ENCODE measurements around the gene RSPH1.

DNA sequence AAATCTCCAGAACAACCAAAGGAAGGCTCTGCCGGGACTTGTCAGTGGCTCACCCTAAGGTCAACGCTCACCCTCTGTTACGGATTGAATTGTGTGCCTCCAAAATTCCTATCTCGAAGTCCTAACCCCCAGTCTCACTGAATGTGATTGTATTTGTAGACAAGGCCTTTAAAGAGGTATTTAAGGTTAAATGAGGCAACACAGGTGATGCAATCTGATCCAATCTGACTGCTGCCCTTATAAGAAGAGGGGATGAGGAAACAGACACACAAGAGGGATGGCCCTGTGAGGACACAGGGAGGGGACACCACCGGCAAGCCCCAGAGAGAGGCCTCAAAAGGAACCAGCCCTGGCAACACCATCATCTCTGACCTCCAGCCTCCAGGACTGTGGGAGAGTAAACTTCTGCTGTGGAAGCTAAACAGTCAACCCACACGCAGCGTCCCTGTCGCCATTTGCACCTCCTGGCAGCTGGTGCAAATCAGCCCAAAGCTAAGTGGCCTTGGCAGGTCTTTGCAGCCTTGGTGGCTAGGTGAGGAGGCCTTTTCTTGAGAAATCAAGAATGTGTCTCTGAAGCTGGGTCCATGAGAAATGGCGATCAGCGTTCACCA is 68.1 kb downstream of the RSPH1 start:
- TF ChIP-seq CTCF (IDR thresholded peaks at IDR 0.05; ENCODE audit: low read depth, low read length, poor library complexity, severe bottlenecking) (no peak), EZH2phosphoT487 (IDR thresholded peaks at IDR 0.05; ENCODE audit: borderline replicate concordance, low read length) (no peak)
